ENCODE measurements around the gene BIN1. TPM values are rescaled to one million over a fixed set of nuclear protein-coding genes. Genes with fewer than 3 reads are reported as not detected.
A peak's percentile ranks its signal among the peaks of the same experiment; 100 is the strongest.

BIN1 gene
- total and polyA plus RNA-seq, 2 experiments from 2014 or later = 23.9 to 33.0 TPM

GRCh38 chr2:127084611-127085316 lies 22.2 kb downstream of the BIN1 start:
- DNase-seq = peak; percentile 47

DNA sequence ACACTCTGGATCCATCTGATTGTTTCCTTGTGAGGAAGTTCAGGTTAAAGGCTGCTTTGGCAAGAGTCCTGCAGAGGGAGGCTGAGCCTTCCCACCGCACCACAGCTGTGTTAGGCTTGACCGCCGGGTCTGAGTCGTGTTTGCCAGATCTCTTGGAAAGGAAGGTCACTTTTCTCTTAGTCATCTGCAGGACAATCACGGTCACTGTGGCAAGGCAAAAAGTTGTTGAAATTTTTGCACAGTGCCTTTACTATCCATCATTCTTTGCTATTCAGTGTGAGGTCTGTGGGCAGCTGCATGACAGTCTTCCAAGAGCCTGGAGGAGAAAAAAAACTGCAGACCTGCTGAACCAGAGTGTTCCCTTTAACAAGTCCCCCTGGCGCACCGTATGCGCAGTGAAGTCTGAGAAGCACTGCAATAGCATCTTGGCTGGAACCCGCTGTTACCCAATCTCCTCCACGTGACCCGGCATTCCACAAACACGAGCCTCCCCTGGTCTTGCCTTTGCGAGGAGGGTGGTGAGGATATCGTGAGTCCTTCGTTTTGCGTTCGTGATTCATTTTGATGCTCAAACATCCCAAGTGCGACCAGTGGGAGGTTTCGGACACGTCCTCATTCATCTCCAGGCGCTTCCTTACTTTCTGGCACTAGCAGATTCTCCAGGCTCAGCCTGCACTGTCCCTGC lies 23.0 kb downstream of the BIN1 start:
- Histone ChIP-seq H3K27me3 (replicated peaks; ENCODE audit: insufficient read depth) (no peaks in the 10 kb centered on the region), H3K36me3 (ENCODE audit: low read depth) (no peaks in the 10 kb centered on the region), H3K27ac (peak overlapping the region; percentile 91), H3K4me1 (ENCODE audit: insufficient read depth) (peaks cover 37% of the 10 kb centered on the region), H3K9me2 (ENCODE audit: insufficient read depth) (no peaks in the 10 kb centered on the region), H3K4me2 (ENCODE audit: unreplicated experiment) (peak overlapping the region; percentile 68), H3F3A (ENCODE audit: insufficient read depth) (peaks cover 21% of the 10 kb centered on the region), H2AFZ (0 out of 2 replicates have a peak overlapping the region, but pooled peaks have one; percentile 4), H3K4me3 (peak overlapping the region; percentile 37), H3K9me3 (ENCODE audit: low read depth) (no peaks in the 10 kb centered on the region), H4K20me1 (ENCODE audit: insufficient read depth) (no peaks in the 10 kb centered on the region), H3K9ac (peak overlapping the region; percentile 80), H3K79me2 (ENCODE audit: insufficient read depth) (peaks cover 60% of the 10 kb centered on the region)
- DNase-seq = peak; percentile 98
- TF ChIP-seq EZH2 (IDR thresholded peaks at IDR 0.05; ENCODE audit: insufficient read depth, poor library complexity, severe bottlenecking) (no peak), EZH2phosphoT487 (IDR thresholded peaks at IDR 0.05; ENCODE audit: insufficient read depth, low read depth) (no peak)
- WGBS, 2 experiments (ENCODE audit: low coverage in 1 of 2, low lambda C conversion rate in 2 of 2, missing lambda C conversion rate in 2 of 2) = 0 to 1% methylated on average over 21 of the region's 21 CpGs
- in situ Hi-C loops (cut with MboI) = no loop called here

More at GRCh38 chr2:127084611-127085316, 22.2 kb downstream of the BIN1 start:
- Histone ChIP-seq H3K27ac (peak overlapping the region; percentile 91), H3K4me2 (ENCODE audit: unreplicated experiment) (peak overlapping the region; percentile 68), H3K79me2 (ENCODE audit: insufficient read depth) (peaks cover 52% of the 10 kb centered on the region), H2AFZ (0 out of 2 replicates have a peak overlapping the region, but pooled peaks have one; percentile 4), H3K27me3 (replicated peaks; ENCODE audit: insufficient read depth) (no peaks in the 10 kb centered on the region), H4K20me1 (ENCODE audit: insufficient read depth) (no peaks in the 10 kb centered on the region), H3K4me3 (peak overlapping the region; percentile 37), H3K9ac (peak overlapping the region; percentile 80), H3K9me3 (ENCODE audit: low read depth) (no peaks in the 10 kb centered on the region), H3F3A (ENCODE audit: insufficient read depth) (peaks cover 21% of the 10 kb centered on the region), H3K9me2 (ENCODE audit: insufficient read depth) (no peaks in the 10 kb centered on the region), H3K4me1 (ENCODE audit: insufficient read depth) (peaks cover 37% of the 10 kb centered on the region), H3K36me3 (ENCODE audit: low read depth) (no peaks in the 10 kb centered on the region)
- TF ChIP-seq EZH2phosphoT487 (IDR thresholded peaks at IDR 0.05; ENCODE audit: insufficient read depth, low read depth) = no peak
- in situ Hi-C loops (cut with MboI) = no loop called here
- WGBS, 2 experiments (ENCODE audit: low coverage in 1 of 2, low lambda C conversion rate in 2 of 2, missing lambda C conversion rate in 2 of 2) = 49 to 53% methylated on average over 11 to 12 of the region's 12 CpGs

DNA sequence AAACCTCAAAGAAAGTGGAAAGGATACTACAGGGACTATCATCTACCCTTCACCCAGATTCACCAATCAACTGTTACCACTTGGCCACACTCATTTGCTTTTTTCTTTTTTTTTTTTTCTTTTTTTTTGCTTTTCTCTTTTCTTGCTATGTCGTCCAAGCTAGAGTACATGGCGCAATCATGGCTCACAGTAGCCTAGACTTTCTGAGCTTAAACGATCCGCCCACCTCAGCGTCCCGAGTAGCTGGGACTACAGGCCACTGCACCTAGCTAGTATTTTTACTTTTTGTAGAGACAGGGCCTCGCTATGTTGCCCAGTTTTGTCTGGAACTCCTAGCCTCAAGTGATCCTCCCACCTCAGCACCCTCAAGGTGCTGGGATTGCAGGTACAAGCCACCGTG lies 24.0 kb downstream of the BIN1 start:
- Histone ChIP-seq H3K4me2 (ENCODE audit: unreplicated experiment) (peak overlapping the region; percentile 68), H2AFZ (no peak overlapping the region), H3K9me2 (ENCODE audit: insufficient read depth) (no peaks in the 10 kb centered on the region), H4K20me1 (ENCODE audit: insufficient read depth) (no peaks in the 10 kb centered on the region), H3K27me3 (replicated peaks; ENCODE audit: insufficient read depth) (no peaks in the 10 kb centered on the region), H3K4me3 (no peak overlapping the region), H3F3A (ENCODE audit: insufficient read depth) (peaks cover 21% of the 10 kb centered on the region), H3K9ac (0 out of 2 replicates have a peak overlapping the region, but pooled peaks have one; percentile 80), H3K27ac (peak overlapping the region; percentile 91; the same call in 1 of the 2 replicates), H3K4me1 (ENCODE audit: insufficient read depth) (peaks cover 37% of the 10 kb centered on the region), H3K36me3 (ENCODE audit: low read depth) (no peaks in the 10 kb centered on the region), H3K79me2 (ENCODE audit: insufficient read depth) (peaks cover 67% of the 10 kb centered on the region), H3K9me3 (ENCODE audit: low read depth) (no peaks in the 10 kb centered on the region)
- in situ Hi-C loops (cut with MboI) = no loop called here
- TF ChIP-seq EZH2phosphoT487 (IDR thresholded peaks at IDR 0.05; ENCODE audit: insufficient read depth, low read depth) (no peak), EZH2 (IDR thresholded peaks at IDR 0.05; ENCODE audit: insufficient read depth, poor library complexity, severe bottlenecking) (no peak)
- DNase-seq = peak; percentile 39
- WGBS, 2 experiments (ENCODE audit: low coverage in 1 of 2, low lambda C conversion rate in 2 of 2, missing lambda C conversion rate in 2 of 2) = 84 to 89% methylated on average over 7 to 8 of the region's 8 CpGs

DNA sequence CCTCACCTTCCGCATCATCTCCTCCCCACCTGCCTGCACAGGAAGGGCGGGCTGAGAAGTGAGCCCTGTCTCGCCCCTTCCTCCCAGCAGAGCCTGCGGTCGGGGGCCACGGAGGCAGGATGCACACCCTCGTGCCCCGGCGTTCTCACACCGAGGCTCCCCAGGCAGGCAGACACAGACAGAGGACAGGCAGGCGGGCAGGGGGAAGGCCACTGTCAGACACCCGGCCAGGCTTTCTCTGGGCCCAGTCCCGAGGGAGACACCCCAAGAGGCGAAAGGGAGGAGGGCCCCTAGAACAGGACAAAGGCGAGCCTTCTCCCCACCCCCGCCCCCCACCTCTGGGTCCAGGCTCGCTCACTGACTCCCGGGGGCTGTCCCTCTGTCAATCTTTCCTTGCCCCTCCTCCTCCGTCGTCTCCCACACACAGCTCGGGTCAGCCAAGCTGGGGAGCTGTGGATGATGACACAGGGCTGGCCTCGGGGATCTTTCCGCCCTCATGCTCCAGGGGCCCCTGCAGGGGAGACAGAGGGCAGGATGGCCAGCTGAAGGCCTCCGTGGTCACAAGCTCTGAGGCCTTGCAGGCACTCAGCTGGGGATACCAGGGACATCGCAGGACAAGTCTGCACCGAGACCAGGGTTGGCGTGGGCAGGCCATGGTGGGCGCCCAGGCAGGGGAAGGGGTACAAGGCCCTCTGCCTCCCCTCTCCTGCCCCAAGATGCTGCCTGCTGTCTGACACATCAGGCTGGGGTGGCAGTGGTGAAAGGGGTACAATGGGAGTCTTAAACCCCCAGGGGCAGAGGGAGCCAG lies 24.9 kb downstream of the BIN1 start:
- WGBS, 2 experiments (ENCODE audit: low coverage in 1 of 2, low lambda C conversion rate in 2 of 2, missing lambda C conversion rate in 2 of 2) = 72 to 80% methylated on average over 15 to 28 of the region's 28 CpGs
- no peak for DNase-seq
- no peaks in the 10 kb centered on the region for H3K27me3 ChIP-seq (replicated peaks; ENCODE audit: insufficient read depth)
- no peaks in the 10 kb centered on the region for H4K20me1 ChIP-seq (ENCODE audit: insufficient read depth)
- no peak overlapping the region for H3K4me3 ChIP-seq
- no peaks in the 10 kb centered on the region for H3K9me3 ChIP-seq (ENCODE audit: low read depth)
- H3K36me3 ChIP-seq (ENCODE audit: low read depth) = no peaks in the 10 kb centered on the region
- no peak overlapping the region for H3K9ac ChIP-seq
- H3K79me2 ChIP-seq (ENCODE audit: insufficient read depth) = peaks cover 72% of the 10 kb centered on the region
- no peaks in the 10 kb centered on the region for H3K9me2 ChIP-seq (ENCODE audit: insufficient read depth)
- no peak overlapping the region for H3K27ac ChIP-seq
- TF ChIP-seq EZH2 (IDR thresholded peaks at IDR 0.05; ENCODE audit: insufficient read depth, poor library complexity, severe bottlenecking) = no peak
- TF ChIP-seq EZH2phosphoT487 (IDR thresholded peaks at IDR 0.05; ENCODE audit: insufficient read depth, low read depth) = no peak
- no peak overlapping the region for H3K4me2 ChIP-seq (ENCODE audit: unreplicated experiment)
- no peak overlapping the region for H2AFZ ChIP-seq
- in situ Hi-C loops (cut with MboI) = no loop called here
- peaks cover 33% of the 10 kb centered on the region for H3K4me1 ChIP-seq (ENCODE audit: insufficient read depth)
- peaks cover 21% of the 10 kb centered on the region for H3F3A ChIP-seq (ENCODE audit: insufficient read depth)
